ENCODE data around the gene CLPX.

GRCh38 chr15:65171428-65171827 lies 13.7 kb downstream of the CLPX start:
- TF ChIP-seq CTCF (IDR thresholded peaks at IDR 0.05) (no peak), EP300 (IDR thresholded peaks at IDR 0.05; ENCODE audit: low read depth) (no peak), POLR2A (IDR thresholded peaks at IDR 0.05) (no peak), POLR2AphosphoS5 (IDR thresholded peaks at IDR 0.05) (no peak)

Measured in transverse colon (tissue), 4 donors.